GM11168 (cell line): ENCODE results near the gene PRR23E.

Source experiments
- in situ Hi-C: fragments of 300-500 bp; cut with MboI; formaldehyde crosslinking; loops from one replicate; pipeline ENCODE4 v1.12.0; 2022; ENCODE audit warnings: low sequenced_read_pairs; ENCODE audit not compliant: unreplicated experiment

PRR23E gene

DNA sequence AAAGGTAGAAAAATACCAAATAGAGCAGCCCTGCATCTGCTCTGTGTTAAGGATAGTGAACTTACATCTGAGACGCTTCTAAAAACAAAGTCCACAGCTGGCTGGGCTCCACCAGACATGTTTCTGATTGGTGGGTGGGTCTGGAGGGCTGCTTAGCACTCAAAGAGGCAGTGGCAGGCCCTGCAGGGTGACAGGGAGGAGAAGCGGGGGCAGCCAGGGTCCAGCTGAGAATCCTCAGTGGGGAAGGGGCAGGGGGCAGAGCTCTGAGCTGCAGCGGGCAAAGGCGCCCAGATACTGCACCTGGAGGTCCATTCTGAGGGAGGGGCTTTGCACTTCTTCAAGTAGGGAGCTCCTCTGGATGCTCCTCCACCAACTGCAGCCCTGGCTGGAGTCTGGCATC lies 28.1 kb downstream of the PRR23E start:
- in situ Hi-C loops: no loop called here

DNA sequence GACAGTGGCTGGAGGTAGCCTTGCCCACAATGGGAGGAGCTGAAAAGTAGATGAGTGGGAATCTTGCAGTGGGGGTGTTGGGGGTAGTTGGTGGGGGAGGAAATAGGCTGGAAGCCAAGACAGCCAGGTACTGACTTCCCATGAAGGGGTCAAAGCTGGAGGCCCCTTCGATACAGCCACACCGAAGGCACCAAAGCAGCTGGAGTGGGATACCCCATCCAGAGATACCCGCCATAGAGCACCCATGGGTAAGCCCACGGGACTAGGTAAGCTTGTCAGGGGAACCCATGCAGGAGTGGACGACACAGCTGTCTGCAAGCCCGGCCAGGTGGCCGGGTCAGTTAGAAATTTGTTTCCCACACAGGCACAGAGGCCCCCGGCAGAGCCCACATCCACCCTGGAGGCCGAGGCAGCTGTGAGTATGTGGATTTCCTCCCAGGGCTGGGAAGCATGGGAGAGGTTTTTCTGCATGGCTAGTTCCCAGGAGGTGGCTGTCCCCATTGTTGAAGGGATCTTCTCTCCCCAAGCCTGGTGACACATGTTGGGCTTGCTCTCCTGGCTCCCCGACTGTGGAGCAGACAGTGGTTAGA lies 28.6 kb downstream of the PRR23E start:
- in situ Hi-C loops: no loop called here

DNA sequence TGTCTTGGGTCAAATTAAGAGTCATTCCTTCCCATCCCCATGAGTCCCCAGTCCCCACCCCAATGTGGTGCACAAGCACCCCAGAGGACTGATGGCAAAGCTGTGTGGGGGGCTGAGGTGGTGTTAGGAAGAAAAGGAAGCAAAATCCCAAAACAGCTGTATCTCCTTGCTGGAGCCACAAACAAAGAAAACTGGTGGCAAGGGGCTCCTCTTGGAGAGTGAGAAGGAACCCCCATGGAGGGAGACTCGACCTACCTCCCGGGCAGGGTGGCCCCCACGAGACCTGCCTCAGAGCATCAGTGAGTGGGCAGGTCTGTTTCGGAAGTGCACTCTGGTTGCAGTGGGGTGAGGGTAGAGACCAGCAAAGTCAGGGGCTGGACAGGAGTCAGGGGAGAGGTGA lies 29.2 kb downstream of the PRR23E start:
- in situ Hi-C loops: no loop called here

DNA sequence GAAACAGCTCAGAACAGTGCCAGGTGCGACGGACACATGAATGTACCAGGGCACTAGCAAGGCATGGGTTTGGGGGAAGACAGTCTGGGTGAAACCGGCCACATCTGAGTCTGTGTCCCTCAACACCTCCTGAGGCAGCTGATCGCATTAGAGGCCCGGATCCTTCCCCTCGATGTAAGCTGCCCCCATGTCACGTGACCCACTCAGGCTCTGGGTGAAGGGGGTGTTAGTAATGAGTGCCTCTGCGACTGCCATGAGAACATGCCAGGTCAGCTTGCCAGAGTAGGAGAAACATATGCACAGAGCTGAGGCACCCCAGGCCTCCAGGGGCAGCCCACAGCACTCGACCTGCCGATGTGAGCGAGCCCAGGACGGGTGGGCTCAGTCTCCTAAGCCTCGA lies 29.7 kb downstream of the PRR23E start:
- in situ Hi-C loops: no loop called here

DNA sequence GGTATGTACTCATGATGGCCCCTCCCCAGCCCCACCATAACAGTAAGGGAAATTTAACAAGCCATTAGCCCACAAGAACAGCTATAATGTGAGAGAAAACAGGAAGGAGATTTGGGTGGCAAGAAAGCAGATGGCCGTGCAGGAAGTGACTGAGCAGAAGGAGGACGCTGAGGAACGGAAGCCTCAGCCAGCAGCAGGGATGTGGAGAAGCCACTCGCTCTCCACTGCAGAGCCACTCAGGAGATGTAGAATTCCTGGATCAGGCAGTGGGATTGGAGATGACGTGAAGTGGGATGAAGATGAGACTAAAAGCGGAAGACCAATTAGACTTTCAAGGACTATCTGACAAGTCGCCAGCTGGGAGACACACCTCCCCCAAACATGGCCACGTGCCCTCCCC lies 31.2 kb downstream of the PRR23E start:
- in situ Hi-C loops: no loop called here

DNA sequence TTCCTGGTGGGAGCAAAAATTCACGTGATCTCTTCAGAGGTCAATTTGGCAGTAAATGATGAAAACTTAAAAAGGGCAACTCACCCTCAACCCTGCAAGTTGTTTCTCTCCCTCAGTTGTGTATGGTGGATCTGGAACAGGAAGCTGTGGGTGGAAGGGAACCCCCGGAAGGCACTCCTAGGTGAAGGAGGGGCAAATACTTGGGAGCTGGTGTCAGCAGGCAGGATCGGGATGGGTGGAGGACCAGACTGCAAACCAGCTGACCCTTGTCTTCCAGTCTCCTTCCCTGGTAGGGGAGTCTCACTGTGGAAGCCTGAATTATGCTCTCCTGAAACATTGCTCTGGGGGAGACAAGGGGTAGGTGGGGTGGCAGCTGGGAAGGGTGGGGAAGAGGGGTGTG lies 33.5 kb downstream of the PRR23E start:
- in situ Hi-C loops: no loop called here

DNA sequence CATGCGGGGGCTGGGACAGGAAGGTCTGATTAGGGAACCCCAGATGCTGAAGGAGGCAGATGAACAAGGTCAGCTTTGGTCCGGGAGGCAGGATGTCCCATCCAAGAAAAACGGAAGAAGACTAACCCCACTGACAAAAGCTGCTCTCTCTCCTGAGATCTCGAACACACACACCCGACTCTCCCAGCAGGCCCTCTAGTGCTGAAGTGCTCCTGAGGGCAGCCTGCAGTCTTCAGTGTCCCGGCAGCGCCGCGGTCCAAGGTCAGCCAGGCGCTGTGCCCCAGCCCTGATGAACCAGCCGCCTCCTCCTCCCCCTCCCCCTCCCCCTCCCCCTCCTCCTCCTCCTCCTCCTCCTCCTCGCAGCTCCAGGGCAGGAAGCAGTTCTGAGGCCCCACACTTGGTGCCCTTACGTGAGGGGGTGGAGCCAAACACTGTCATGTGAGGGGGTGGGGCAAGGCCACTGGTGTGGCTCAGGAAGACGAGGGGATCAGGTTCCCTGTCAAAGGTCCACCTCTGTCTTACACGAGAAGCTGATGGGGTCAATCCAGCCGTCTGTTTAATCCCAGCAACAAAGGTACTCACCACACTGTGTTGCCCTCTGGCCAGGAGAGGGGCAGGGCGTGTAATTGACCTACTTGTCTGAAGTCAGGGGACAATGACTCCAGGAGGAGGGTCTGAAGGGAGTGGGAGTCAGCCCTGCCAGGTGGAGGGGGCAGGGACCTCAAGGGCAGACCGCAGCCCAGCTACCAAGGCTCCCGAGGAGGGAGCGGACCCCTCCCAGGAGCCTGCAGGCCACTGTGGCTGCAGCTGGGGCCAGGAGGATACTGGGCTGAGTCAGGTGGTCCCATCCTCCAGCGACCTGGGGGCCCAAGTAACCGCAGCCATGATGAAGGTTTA lies 34.3 kb downstream of the PRR23E start:
- in situ Hi-C loops: no loop called here

DNA sequence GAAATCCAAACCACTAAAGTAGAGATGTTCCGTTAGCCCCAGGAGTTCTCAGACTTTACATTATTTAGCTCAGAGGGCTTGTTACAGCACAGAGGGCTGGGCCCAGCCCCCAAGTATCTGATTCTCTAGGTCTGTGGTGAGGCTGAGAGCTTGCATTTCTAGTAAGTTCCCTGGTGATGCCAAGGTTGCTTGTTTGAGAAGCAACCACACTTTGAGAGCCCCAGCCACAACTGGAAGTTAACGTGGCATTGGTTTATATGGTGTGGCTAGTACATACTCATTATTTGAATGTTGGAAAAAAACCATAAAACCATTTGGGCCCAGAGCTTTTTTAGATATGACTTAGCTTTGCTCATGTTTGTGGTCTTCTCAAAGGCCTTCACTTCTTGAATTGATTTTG lies 35.9 kb downstream of the PRR23E start:
- in situ Hi-C loops: no loop called here

DNA sequence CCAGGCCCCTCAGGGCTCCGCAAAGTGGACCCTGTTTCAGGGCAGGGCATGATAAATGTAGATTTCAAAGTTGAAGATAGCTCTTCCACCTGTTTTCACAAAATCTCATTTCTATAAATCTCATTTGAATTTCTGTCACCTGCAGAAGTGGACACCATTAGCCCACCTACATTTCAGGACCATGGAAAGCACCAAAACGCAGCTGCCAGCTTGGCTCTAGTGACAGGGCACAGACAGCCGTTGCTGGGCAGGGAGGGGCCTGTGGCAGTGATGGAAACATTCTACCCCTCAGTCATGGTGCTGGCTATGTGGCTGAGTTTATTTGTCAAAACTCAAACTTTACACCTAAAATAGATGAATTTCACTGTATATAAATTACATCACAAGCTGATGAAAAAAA lies 40.4 kb downstream of the PRR23E start:
- in situ Hi-C loops: no loop called here

DNA sequence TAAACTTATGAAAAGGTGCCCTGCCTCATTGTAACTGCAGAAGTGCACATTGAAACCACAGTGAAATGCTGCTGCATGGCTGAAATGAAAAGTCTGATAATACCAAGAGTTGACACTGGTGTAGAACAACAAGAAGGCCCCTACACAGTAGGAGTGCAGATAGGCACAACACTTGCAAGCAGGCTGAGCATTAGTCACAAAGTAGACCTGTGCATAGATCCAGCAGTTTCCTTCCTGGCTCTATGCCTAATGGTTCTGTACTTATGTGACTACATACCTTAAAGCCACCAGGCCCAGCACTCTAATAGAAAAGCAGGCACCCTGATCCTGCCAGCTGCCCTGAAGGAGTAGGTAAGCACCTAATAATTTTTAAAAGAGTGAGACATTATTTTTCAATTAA lies 41.8 kb downstream of the PRR23E start:
- in situ Hi-C loops: no loop called here

DNA sequence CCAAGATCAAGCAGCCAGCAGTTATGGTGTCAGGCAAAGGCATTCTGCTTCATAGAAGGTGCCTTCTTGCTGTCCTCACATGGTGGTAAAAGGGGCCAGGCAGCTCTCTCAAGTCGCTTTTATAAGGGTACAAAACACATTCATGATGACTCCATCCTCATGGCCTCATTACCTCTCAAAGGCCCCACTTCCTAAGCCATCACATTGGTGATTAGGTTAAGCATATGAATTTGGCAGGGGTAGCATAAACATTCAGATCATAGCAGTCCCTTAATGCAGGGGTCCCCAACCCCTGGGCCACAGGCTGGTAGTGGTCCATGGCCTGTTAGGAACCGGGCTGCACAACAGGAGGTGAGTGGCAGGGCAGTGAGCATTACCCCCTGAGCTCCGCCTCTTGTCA lies 42.8 kb downstream of the PRR23E start:
- in situ Hi-C loops: no loop called here

DNA sequence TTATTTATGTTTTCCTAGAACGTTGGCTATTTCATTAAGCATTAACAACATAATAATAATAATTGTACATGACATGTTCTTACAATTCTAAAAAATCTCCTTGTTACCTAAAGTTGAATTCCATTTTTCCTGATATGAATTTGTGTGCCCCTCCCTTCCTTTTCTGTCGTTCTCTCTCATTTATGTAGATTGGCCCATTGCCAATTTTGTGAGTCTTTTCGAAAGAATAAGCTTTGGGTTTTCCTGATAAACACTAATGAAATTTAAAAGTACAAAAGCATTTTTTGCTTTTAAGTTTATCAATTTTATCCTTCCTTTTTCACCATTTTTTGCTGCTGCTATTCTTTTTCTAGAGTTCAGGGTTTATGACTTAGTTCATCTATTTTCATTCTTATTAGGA lies 44.9 kb downstream of the PRR23E start:
- in situ Hi-C loops: no loop called here

DNA sequence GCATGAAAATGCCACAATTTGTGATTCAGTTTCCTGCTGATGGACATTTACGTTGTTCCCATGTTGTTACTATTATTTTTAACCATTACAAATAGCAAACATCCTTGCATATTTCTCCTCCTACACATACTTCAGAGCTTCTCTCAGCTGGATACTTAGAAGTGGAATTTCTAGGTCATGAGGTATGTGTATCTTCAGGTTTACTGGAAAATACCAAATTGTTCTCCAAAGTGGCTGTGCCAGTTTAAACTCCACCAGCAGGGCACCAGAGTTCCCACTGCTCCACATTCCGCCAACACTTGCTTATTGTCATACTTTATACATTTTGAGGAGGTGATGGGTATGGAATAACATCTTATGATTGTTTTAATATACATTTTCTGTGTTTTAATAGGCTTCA lies 45.7 kb downstream of the PRR23E start:
- in situ Hi-C loops: no loop called here

DNA sequence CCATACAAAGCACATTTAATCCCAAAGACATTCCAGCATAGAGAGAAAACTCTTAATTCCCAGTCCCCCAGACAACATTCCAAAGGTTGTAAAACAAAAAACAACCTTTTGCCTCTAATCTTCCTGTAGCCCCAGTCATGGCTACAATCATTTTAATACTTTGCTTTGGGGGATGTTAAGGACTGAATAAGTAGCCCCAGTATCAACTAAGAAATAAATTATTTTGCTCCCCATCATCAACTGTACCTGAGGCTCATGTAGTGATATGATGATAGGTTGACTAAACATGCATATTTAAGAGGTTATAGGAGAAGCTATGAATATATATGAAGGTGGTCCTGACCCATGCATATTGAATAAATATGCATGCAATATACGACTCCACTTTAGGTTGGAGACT lies 54.4 kb downstream of the PRR23E start:
- in situ Hi-C loops: no loop called here
